Gastroesophageal sphincter (tissue), 3 donors: ENCODE results near the gene RSRC1.

Source experiments
- CTCF ChIP-seq, 4 experiments: fragments of 200-600 bp in 2 of 4; fragments of 450-650 bp in 2 of 4; sonication (generic) in 1 of 4; IDR thresholded peaks; one replicate each; pipeline ENCODE4 v1.5.1; 2017 to 2019; ENCODE audit warnings: antibody characterized with exemption in 4 of 4, mild to moderate bottlenecking in 2 of 4, moderate library complexity in 2 of 4
- POLR2A ChIP-seq, 2 donors: fragments of 450-650 bp; IDR thresholded peaks; one replicate each; pipeline ENCODE4 v1.6.1; 2017; ENCODE audit warnings: antibody characterized with exemption in 2 of 2, mild to moderate bottlenecking in 2 of 2, moderate library complexity in 1 of 2
- POLR2AphosphoS5 ChIP-seq: sonication (generic); formaldehyde crosslinking; IDR thresholded peaks from one replicate; pipeline ENCODE4 v1.6.1; 2017; ENCODE audit warnings: antibody characterized with exemption

- TF ChIP-seq POLR2A (IDR thresholded peaks at IDR 0.05): no peak
- no peak for TF ChIP-seq CTCF (IDR thresholded peaks at IDR 0.05)
- no peak for TF ChIP-seq POLR2AphosphoS5
These were observed 24.0 kb upstream of the RSRC1 start for GRCh38 chr3:158085931-158086330.
